ENCODE data around the gene RASSF9. TPM values are rescaled to one million over a fixed set of nuclear protein-coding genes. Genes with fewer than 3 reads are reported as not detected.

The RASSF9 gene
- 0.74 and 1.4 TPM in 2 replicates for total RNA-seq (2014; rRNA removed; shearing (Covaris generic))

DNA sequence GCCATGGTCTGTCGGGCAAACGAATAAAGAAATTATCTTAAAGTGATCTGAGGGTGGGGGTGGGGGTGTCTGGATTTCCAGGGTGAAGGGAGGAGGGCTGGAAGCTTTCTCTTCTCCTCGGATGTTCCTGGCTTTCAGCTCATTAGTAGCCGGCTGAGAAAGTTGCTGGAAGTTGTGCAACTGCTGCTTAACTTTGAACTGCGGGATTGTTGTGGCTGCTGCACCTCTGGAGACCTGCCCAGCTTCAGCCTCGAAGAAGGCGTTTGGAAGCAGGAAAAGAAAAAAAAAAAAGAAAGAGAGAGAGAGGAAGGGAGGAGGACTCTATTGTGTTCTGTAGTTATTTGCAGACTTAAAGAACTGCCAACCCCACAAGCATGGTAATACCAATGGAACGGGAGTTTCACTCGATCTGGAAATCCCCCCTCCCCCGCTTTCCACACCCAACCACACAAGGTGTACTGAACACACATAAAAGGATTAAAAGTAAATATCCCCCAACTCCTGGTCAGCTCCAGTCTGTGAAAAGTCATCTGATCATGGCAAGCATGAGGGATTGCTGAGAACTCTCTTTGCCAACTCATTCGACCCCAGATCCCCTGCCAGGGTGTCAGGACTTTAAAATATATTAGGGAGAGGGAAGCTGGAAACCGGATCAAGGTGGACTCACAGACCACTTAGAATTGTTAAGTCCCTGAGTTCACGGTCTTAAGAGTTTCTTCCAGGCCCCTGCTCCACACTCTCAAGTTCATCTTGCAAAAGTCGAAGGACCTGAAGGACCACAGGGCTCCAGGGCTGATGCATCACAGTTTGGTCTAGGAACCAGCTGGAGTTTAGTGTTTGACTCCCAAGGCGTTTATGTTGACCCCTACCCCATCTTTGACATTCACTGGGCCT is at the start of gene RASSF9:
Gene RASSF9, minus strand, starts transcription at position 213 of the 894 bp plus-strand sequence. Its CDS starts 208 bp downstream, at position 5.
- peak; percentile 63 for DNase-seq (ENCODE audit: low spot score)

DNA sequence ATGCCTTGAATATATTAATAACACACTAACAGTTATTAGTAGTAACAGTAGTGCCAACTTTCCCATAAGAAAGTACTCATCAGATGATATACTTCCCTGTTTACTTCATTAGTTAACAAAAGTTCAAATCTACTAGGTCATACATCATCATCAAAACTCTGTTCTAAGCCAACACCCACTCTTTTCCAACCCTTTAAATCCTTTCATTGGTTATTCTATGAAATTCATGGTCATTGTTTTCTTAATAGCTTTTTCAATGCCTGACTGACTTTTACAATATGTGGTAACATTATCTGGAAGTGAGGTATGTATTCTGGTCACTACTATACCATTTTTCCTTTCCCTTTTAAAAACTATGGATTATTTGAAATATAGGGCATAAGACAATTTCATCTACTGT is 47.6 kb upstream of the RASSF9 start:
- no peak for DNase-seq (ENCODE audit: low spot score)

DNA sequence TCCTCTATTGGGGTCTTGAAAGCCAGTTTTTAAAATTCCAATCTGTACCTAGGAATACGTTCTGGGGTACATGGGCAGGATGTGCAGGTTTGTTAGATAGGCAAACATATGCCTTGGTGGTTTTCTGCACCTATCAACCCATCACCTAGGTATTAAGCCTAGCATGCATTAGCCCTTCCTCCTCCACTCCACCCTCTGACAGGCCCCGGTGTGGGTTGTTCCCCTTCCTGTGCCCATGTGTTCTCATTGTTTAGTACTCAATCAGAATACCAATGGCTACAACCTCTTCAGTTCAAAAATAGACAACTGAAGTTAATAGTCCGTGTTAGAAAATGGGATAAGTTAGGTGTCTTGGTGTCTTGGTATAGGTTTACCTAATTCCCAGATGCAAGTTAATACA is 41.2 kb upstream of the RASSF9 start:
- no peak for DNase-seq (ENCODE audit: low spot score)

DNA sequence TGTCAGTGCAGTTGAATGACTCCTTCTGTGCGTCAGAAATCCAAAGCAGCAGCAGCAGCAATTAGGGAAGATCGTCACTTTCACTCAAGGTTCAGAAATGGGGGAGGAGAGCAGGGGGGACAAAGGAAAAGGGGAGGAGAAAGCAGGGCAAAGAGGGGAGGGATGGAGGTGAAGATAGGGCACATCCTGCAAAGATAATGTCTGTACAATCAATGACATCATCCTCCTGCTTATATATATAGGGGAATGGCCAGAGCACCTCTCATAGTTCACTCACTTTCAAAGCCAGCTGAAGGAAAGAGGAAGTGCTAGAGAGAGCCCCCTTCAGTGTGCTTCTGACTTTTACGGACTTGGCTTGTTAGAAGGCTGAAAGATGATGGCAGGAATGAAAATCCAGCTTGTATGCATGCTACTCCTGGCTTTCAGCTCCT is 37.8 kb upstream of the RASSF9 start, which contains the start of gene NTS:
Gene NTS, plus strand, starts transcription at position 265 of the 431 bp plus-strand sequence. Its CDS starts 109 bp downstream, at position 374.
- peak; percentile 5 for DNase-seq (ENCODE audit: low spot score)

DNA sequence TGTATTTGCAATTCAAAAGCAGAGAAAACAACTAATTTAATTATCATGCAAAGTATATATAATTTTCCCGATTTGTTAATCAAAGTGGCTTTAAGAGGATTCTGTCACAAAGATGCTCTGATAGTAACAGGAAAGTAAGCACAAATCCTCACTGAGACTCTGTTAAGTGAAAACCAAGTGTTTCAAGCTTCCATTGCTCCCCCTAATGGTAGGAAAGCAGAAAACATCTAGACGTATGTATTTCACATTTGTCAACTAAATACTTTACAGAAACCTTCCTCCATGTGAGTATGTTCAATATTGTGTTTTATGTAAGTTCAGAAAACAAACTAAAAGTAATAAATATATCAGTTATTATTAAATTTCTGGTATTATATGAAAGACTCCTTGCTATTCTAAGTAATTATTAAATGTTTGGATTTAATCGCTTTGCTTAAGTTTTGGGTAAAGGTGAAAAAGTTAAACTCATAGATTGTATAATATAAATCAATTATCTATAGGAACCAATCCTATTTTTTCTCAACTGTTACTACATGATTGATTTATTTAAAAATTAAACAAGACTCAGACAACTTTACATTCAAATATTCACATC is 36.4 kb upstream of the RASSF9 start:
- peak; percentile 45 for DNase-seq (ENCODE audit: low spot score)

DNA sequence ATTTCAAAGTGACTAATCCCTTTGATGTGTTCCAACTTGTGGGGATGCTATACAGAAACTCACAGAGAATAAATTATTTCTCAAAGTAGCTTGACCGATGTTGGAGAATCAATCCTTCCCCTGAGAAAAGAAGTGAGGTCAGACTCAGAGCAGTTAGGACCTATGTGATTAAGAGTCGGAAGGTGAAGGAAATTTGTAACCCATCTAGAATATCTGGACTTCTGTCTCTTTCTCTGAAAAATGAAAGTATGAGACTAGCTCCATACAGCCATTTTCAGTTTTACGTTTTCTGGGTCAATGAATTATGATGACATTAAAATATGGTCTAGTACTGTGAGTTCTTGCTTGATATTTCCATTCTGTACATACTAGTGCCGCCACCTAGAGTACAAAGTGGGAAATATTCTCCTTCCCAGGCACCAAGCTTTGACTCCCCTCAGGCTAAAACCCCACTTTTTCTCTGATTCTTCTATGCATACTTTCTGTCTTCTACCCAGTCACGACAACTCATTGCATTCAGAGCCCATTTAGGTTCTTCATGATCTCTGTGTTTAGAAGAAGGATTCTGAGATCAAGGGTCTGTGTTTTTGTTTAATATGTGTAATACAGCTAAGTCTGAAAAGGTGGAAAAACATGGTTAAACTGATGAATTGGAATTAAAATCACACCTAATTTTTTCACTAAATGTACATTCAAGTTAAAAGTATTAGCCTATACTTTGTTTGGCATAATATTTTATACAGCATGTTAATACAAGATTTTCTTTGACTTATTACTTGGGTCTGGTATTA is 31.0 kb upstream of the RASSF9 start:
- DNase-seq (ENCODE audit: low spot score) = peak; percentile 47

DNA sequence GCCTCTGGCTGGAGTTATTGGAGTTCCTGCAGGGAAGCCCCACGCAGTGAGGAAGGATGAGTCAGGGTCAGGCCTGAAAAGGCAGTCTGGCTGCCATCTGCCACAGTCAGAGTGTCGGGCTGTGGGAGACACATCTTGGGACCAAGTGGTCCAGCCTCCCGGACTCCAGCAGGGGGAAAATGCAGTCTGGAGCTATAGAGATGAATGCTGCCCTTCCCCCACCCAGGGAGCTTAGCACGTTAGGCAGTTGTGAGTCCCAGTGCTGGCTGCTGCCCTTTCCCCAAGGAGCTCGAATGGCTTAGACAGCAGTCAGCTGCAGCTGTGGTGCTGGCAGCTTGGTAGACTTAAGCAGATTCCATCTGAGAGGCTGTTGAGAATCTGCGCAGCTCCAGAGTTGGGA is 29.7 kb upstream of the RASSF9 start:
- DNase-seq (ENCODE audit: low spot score) = peak; percentile 5

DNA sequence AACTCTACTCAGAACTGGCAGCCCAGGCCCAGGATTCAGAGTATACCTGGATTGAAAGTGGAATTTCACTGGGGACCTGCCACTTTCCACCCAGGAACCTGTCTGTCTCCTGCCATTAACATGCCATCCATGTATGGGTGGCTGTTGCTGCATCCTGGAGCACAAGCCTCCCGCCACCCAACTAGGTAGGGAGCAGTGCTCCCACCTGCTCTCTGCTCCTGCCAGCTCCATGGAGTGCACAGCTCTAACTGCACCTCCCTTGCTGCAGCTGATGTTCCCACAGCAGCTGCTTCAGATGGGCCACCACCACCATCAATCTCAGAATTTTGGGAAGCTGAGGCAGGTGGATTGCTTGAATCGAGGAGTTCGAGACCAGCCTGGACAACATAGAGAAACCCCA is 20.8 kb upstream of the RASSF9 start:
- no peak for DNase-seq (ENCODE audit: low spot score)

DNA sequence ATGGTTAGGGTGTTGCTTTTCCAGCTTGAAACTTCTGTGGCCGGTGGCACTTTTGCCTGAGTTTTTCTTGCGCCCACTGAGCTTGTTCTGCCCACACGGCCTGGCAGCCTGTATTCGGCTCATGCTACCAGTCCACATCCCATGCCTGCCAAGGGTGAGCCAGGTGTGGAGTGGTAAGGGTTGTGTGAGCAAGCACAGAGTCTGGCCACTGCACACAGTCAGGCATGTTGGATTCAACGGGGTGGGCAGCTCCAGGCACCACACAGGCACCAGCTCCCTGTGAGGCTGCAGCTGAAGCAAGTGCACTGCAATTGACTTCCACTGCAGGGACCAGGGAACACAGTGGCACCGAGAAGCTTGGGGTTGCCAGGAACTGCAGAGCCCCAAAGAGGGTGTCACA is 19.1 kb upstream of the RASSF9 start:
- DNase-seq (ENCODE audit: low spot score) = no peak

DNA sequence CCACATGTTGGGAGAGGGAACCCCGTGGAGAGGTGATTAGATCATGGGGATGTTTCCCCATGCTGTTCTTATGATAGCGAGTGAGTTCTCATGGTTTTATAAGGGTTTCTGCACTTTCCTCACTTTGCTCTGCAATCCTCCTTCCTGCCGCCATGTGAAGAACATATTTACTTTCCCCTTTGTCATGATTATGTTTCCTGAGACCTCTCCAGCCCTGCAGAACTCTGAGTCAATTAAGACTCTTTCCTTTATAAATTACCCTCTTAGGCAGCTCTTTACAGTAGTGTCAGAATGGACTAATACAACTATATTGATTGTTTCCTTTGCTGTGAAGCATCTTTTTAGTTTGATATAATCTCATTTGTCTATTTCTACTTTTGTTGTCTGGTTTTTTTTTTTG is 13.1 kb upstream of the RASSF9 start:
- no peak for DNase-seq (ENCODE audit: low spot score)

DNA sequence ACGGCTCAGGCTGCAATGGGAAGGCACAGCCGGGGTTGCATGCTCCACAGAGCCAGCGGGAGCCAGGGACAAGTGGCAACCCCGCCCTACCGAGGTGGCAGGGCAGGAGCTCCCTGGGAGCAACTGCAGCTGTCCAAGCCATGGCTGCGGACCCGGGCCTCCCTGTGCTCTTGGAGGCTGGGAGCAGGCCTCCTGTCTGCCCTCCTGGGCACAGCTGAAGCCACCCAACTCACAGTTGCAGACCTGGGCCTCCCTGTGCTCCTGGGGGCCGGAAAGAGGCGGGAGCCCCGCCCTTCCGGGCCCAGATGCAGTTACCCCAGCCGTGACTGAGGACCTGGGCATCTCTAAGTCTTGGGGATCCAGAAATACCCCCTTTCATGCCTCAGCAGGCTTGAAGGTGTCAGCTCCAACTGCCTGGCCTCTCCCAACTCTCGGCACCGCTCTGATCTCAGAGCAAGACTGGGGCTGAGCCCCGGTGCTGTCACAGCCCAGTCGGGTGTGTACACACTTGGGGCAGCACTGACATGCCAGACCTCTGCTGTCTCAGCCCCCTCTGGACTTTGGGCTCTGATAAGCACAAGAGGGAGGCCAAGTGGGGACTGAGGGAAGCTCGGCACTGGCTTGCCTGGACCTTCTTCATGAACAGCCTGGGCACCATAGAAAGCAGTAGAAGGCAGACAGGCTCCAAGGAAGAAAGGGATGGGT is 7.5 kb upstream of the RASSF9 start:
- DNase-seq (ENCODE audit: low spot score) = no peak

DNA sequence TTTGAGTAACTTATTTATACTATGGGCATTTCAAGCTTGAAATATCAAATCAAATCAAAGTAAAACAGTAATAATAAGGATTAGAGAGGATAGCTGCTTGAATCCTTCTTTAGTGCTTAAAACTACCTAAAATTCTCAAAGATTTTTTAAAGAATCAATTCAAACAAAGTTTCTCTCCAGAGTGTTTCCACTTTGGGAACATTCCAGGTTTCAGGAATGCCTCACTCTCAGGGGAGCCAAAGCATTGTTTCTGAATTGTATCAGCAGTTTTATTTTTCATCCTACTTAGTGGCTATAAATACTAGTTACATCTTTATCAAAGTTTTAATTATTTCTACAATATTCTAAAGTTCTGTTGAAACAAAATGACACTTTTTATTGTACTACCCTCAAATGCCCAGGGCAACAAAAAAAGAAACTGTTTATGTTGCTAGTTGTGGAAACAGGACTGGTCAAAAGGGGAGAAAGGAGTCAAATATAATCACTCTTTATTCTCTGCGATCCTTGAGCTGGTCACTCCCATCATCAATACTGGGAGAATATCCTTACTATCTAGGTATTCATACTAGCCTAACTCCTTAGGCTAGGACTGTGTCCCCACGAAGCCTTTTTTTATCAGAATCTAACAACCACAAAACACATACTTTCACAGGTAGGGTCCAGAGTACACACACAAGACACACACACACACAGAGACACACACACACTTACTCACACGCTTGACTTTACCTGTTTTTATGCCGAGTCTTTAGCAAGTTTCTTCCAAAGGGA is 598 bp downstream of the RASSF9 start:
- peak; percentile 16 for DNase-seq (ENCODE audit: low spot score)

DNA sequence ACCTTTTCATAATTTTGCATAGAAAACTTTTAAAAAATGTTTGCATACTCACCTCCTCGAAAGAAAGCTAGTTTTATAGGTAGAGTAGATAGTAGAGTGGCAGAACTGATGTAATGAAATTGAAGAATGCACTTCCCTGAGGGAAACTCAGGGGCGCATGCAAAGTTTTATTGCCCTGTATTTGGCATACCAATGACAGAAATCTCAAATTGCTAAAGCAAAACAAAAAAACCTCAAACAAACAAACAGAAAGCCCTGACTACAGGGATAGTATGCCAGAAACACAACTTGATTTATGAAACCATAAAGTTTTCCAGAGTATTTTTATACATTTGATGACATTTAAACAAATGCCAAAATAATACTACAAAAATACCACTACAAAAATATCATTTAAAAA is 1.8 kb downstream of the RASSF9 start:
- DNase-seq (ENCODE audit: low spot score) = no peak

DNA sequence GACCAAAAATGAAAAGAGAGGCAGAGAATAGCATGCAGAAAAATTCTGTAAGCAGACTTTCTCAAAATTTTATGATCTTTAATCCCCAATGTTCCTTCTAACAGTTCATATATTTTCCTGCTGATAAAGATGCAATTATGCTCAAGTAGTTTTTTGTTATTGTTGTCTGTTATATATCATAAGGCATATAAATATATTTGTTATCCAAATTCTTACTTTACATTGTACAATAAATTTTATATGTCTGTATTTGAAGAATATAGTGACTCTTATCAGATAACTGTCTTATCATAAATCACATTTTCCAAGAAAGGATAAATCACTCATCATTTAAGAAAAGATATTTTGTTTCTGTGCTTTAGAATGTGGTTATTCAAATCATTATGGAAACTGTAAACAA is 2.6 kb downstream of the RASSF9 start:
- DNase-seq (ENCODE audit: low spot score) = no peak

DNA sequence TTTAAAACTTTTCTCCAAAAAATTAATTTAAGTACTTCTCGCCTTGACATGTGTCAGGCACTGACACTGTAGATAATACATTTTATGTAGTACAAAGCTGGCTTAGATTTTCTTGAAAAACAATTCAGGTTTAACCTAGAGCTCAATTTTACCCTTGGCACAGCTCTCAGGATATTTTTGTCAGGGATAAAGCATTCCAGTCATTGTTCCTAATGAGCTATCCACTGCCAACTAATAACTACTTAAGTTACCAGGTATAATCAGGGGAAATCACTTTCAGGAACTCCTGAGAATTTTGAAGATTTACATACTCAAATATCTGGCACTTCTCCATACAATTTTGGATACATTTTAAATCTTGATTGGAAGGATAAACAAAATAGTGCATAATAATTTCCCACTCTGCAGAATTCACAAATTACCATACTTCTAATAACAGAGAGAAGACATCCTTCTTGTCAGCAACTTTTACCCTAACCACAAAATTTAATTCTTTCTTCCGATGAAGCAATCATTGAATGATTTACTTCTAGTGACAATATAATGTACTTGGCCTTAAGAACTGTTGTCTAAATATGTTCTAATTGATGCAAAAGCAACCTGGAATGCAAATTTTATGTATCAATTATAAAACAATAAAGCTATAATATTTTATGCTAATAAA is 4.8 kb downstream of the RASSF9 start:
- no peak for DNase-seq (ENCODE audit: low spot score)

DNA sequence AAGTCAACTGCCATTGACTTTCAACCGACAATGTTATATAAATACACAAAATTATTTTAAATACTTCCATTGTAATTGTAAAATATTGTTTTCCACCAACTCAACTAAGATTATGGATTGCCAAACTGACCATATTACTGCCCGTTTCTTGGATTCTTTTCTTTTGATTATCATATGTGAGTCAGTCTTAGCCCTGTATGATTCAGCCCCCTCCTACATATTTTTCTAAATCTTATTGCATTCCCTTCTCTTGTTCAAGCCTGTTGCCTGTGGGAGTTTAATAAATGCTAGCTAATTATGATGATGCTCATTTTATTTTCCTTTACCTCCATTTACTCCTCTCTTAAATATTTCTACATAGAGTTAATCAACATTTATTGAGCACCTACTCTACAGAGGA is 6.8 kb downstream of the RASSF9 start:
- no peak for DNase-seq (ENCODE audit: low spot score)

DNA sequence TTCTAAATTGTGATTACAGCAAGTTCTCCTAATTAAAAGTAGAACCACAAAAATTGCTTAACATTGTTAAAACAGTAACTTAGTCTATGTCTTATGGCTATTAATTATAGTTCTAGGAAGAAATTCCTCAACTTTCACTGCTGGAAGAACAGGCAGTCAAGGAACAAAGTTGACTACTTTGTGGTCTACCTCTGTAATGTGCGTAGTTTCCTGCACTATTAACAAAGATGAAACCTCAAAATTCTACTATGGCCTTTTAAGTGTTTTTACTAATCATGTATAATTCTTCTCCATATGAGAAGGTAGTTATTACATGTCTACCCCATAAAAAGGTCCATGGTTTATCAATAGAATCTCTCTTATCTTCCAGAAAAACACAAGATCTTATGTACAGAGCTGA is 7.6 kb downstream of the RASSF9 start:
- no peak for DNase-seq (ENCODE audit: low spot score)

DNA sequence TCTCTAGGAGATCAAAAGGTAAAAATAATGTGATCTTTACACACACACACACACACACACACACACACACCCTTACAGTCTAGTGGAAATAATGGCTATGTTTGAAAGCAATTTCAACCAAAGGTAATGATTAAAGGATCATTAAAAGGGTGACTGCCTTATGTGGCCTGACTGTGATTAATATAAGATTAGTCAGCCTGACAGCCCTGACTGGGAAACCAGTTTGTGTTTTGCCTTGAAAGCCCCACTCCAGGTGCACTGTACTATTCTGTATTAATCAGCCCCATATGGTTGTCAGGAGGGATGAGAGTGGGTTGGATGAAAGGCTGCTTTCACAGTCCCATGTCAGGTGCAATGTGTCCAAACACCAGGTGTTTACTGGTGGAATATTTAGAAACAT is 10.5 kb downstream of the RASSF9 start:
- peak; percentile 16 for DNase-seq (ENCODE audit: low spot score)

DNA sequence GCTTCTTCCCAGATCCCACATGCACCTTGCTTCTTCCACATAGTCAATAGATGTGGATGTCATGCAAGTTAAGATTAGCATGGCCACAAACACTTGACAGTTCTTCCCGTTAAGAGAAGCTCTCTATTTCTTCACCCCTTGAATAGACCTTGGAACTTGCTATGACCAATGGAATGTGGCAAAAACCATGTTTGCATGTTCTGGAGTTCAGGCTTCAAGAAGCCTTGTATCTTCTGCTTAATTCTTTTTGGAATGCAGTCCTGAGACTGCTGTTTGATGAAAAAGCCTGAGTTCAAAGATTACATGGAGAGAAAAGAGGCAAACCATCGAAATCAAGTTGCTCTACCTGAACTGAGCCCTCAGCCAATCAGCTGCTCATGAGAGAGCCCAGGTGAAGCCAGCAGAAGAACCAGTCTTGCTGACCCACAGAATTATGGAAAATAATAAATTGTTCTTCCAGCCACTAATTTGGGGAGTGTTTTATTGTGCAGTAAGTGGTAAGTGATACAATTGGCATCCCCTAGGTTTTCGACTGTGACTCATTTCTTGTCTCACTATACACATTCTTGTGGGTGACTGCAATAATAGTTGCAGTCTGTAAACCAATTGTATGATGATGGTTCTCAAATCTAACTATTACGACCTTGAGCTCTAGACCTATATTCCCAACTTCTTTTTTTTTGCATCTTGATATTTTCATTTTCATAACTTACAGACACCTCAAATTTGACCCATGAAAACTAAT is 12.6 kb downstream of the RASSF9 start:
- DNase-seq (ENCODE audit: low spot score) = peak; percentile 69

DNA sequence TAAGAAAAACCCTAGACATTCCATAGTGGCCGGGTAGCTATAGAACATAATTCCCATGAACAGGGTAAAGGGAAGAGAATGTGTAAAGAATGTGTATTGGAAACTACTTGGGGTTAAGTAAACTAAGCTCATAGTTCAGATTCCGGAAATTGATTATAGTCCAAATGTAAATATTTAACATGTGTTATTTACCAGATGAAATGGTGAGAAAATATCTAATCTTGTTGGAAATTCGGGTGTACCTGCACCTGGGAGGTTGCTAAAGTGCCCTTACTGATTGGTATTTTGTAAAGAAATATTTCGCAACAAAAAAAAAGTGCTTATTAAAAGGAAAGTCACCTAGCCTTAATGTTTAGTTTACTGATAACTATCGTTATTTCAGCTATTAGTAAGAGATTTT is 14.4 kb downstream of the RASSF9 start:
- DNase-seq (ENCODE audit: low spot score) = no peak

Data from A172 (cell line).